Measurements from ENCODE around the gene PRKCSH. TPM values are rescaled to one million over a fixed set of nuclear protein-coding genes. Genes with fewer than 3 reads are reported as not detected.

Gene PRKCSH
- total and polyA plus RNA-seq, 10 of the 15 experiments (the other 5 are each of a cell fraction or from before 2014, with no cell fraction given), result 1.1 to 280 (median 44.1) TPM

- no peak for TF ChIP-seq SREBF2 (IDR thresholded peaks at IDR 0.05; ENCODE audit: low read length)
These were observed 30.7 kb upstream of the PRKCSH start (continued) for GRCh38 chr19:11404588-11405222.

- RAD21 ChIA-PET (ENCODE audit: unreplicated experiment), result no interaction called here
- H4K20me1 ChIP-seq (ENCODE audit: control insufficient read depth, insufficient read depth), result no peaks in the 10 kb centered on the region
- WGBS (ENCODE audit: insufficient coverage, insufficient replicate concordance, low lambda C conversion rate, missing lambda C conversion rate), result 40% methylated on average over 25 of the region's 44 CpGs
- DNase-seq (ENCODE audit: low read depth, low spot score) (no peak), ATAC-seq (no peak), FAIRE-seq (no peak)
- H3K27ac ChIP-seq (ENCODE audit: control insufficient read depth, insufficient read depth), result no peak overlapping the region
- BruUV-seq (replicated peaks), result no TSS peak
- H3K4me3 ChIP-seq, result no peak overlapping the region
- no peaks in the 10 kb centered on the region; a peak in 1 of 4 replicates for H3K27me3 ChIP-seq (replicated peaks in 1 of 2; ENCODE audit: control insufficient read depth in 2 of 2, insufficient read depth in 2 of 2, low read length in 1 of 2)
- no peak overlapping the region for H2AFZ ChIP-seq (ENCODE audit: control insufficient read depth, low read depth, low read length)
- no peak overlapping the region for H3K4me2 ChIP-seq (ENCODE audit: control insufficient read depth, insufficient read depth)
- no peaks in the 10 kb centered on the region for H3K79me2 ChIP-seq (ENCODE audit: control insufficient read depth, insufficient read depth, low read length)
- intact Hi-C loops (cut with micrococcal nuclease; ENCODE audit: unreplicated experiment), result no loop called here
- POLR2A ChIA-PET, result interaction anchor here (1.5 kb wide), 1 partner anchor 16 kb away, joined by 3 read pairs; no protein-coding TSS in a partner anchor
- SMC1A ChIA-PET (ENCODE audit: uncharacterized antibody, unreplicated experiment), result no interaction called here
- in situ Hi-C loops (cut with MboI), result no loop called here
- H3K4me1 ChIP-seq (ENCODE audit: control insufficient read depth, insufficient read depth, low read length), result no peaks in the 10 kb centered on the region
- no peaks in the 10 kb centered on the region for H3K36me3 ChIP-seq (ENCODE audit: control insufficient read depth in 2 of 2, insufficient read depth in 2 of 2, low read length in 1 of 2)
- CTCF ChIA-PET, result no interaction called here
- no peak overlapping the region for H3K9ac ChIP-seq (ENCODE audit: control insufficient read depth, insufficient read depth, low read length)
- H3K9me3 ChIP-seq (replicated peaks; ENCODE audit: control insufficient read depth, insufficient read depth, low read length), result no peaks in the 10 kb centered on the region
- no peak for TF ChIP-seq BCLAF1 (IDR thresholded peaks at IDR 0.05)
- TF ChIP-seq ZNF207 (IDR thresholded peaks at IDR 0.05; ENCODE audit: borderline replicate concordance), result no peak
- TF ChIP-seq MYC (IDR thresholded peaks at IDR 0.05; ENCODE audit: insufficient read depth, insufficient read length, insufficient replicate concordance, low read length, severe bottlenecking), result no peak
- TF ChIP-seq ZBED1 (IDR thresholded peaks at IDR 0.05; ENCODE audit: borderline replicate concordance), result no peak
- TF ChIP-seq EGR1 (IDR thresholded peaks at IDR 0.05; ENCODE audit: borderline replicate concordance in 1 of 2, low read depth in 2 of 2, low read length in 2 of 2), result peak in 1 of 2 experiments; percentile 59; a peak in 1 of 3 replicates
- TF ChIP-seq RAD21 (IDR thresholded peaks at IDR 0.05; ENCODE audit: insufficient read depth, low read depth, low read length), result 0 out of 2 replicates have a peak, but pooled peaks have one; percentile 6
- TF ChIP-seq FOS (IDR thresholded peaks at IDR 0.05; ENCODE audit: borderline replicate concordance, extremely low read depth, insufficient read length), result no peak
- peak; percentile 2 to 11 (median 5); a peak in 1 of 6 replicates for TF ChIP-seq CTCF (IDR thresholded peaks at IDR 0.05 in 2 of 3, conservative IDR thresholded peaks at IDR 0.05 in 1 of 3; ENCODE audit: control insufficient read depth in 2 of 3, extremely low read depth in 1 of 3, insufficient read depth in 1 of 3, low read depth in 3 of 3, low read length in 3 of 3)
- TF ChIP-seq TBL1XR1 (IDR thresholded peaks at IDR 0.05; ENCODE audit: low read depth, low read length), result no peak
- TF ChIP-seq RB1 (IDR thresholded peaks at IDR 0.05; ENCODE audit: borderline replicate concordance), result no peak
- TF ChIP-seq KDM1A (IDR thresholded peaks at IDR 0.05; ENCODE audit: borderline replicate concordance), result no peak
- TF ChIP-seq TCF3 (IDR thresholded peaks at IDR 0.05; ENCODE audit: borderline replicate concordance, insufficient read depth, low read depth, low read length), result 0 out of 2 replicates have a peak, but pooled peaks have one; percentile 31
- no peak for TF ChIP-seq POLR2AphosphoS2 (IDR thresholded peaks at IDR 0.05; ENCODE audit: low read depth, low read length)
- TF ChIP-seq SP1 (IDR thresholded peaks at IDR 0.05; ENCODE audit: low read depth, low read length), result no peak
- TF ChIP-seq WRNIP1 (IDR thresholded peaks at IDR 0.05; ENCODE audit: borderline replicate concordance, low read depth, low read length), result no peak
- no peak for TF ChIP-seq IKZF1 (conservative IDR thresholded peaks at IDR 0.05)
These were observed 29.4 kb upstream of the PRKCSH start for GRCh38 chr19:11405846-11406643.

Measured in GM12878 (cell line).